Activated T-cell treated with anti-CD3 and anti-CD28 coated beads for 48 hours (primary cell): ENCODE measurements around the gene CSF1.
"Not testable (repeated sequence)": the region's sequence is repeated elsewhere in the genome, so short reads cannot be mapped to it uniquely, and the experiment has no call there.

Source experiments
- DNase-seq: peaks from one replicate; pipeline ENCODE4 v3.0.0-alpha.2; 2020; ENCODE audit warnings: low read depth

The CSF1 gene

GRCh38 chr1:109942434-109942833, 31.8 kb downstream of the CSF1 start:
- DNase-seq: no peak

GRCh38 chr1:109944541-109944940, 33.9 kb downstream of the CSF1 start:
- no peak for DNase-seq

- no peak for DNase-seq
These were observed 35.9 kb downstream of the CSF1 start for GRCh38 chr1:109946511-109946910.

GRCh38 chr1:109947582-109948284, 37.1 kb downstream of the CSF1 start:
- DNase-seq: no peak

- DNase-seq: no peak
These were observed 37.6 kb downstream of the CSF1 start for GRCh38 chr1:109948285-109948630.

- DNase-seq: no peak
These were observed 39.4 kb downstream of the CSF1 start for GRCh38 chr1:109950038-109950437.

GRCh38 chr1:109950509-109950908, 39.9 kb downstream of the CSF1 start:
- DNase-seq: no peak

GRCh38 chr1:109951501-109951900, 40.9 kb downstream of the CSF1 start:
- DNase-seq: not testable (repeated sequence)

- no peak for DNase-seq
These were observed 43.4 kb downstream of the CSF1 start for GRCh38 chr1:109954041-109954512.

- DNase-seq: no peak
These were observed 49.0 kb downstream of the CSF1 start for GRCh38 chr1:109959632-109959973.

- DNase-seq: no peak
These were observed 49.5 kb downstream of the CSF1 start for GRCh38 chr1:109959974-109960744.

- no peak for DNase-seq
These were observed 50.1 kb downstream of the CSF1 start for GRCh38 chr1:109960745-109961094.

- no peak for DNase-seq
These were observed 53.2 kb downstream of the CSF1 start for GRCh38 chr1:109963864-109964263.

GRCh38 chr1:109969146-109969829, 58.6 kb downstream of the CSF1 start:
- no peak for DNase-seq

GRCh38 chr1:109969907-109970306, 59.3 kb downstream of the CSF1 start:
- no peak for DNase-seq

- no peak for DNase-seq
These were observed 60.9 kb downstream of the CSF1 start for GRCh38 chr1:109971559-109971958.

- DNase-seq: no peak
These were observed 63.5 kb downstream of the CSF1 start for GRCh38 chr1:109974191-109974590.

GRCh38 chr1:109975718-109976117, 65.1 kb downstream of the CSF1 start:
- DNase-seq: no peak

GRCh38 chr1:109976762-109977161, 66.1 kb downstream of the CSF1 start:
- no peak for DNase-seq

GRCh38 chr1:109977225-109977624, 66.6 kb downstream of the CSF1 start:
- no peak for DNase-seq

- no peak for DNase-seq
These were observed 67.2 kb downstream of the CSF1 start for GRCh38 chr1:109977657-109978378.

- no peak for DNase-seq
These were observed 68.3 kb downstream of the CSF1 start for GRCh38 chr1:109978761-109979488.
